ENCODE results near the gene HSD17B7. TPM values are rescaled to one million over a fixed set of nuclear protein-coding genes. Genes with fewer than 3 reads are reported as not detected.

The HSD17B7 gene
- total and polyA plus RNA-seq, 2 of the 13 experiments (the other 11 are each of a cell fraction or from before 2014, with no cell fraction given) = 43.9 to 84.9 TPM

GRCh38 chr1:162861625-162862024 lies 71.1 kb downstream of the HSD17B7 start:
- Histone ChIP-seq H3K27me3 (ENCODE audit: control insufficient read depth in 1 of 2, insufficient read depth in 2 of 2, low read length in 2 of 2) (peaks cover 0 to 7% of the 10 kb centered on the region in 2 experiments; a peak in 3 of 5 replicates), H3K27ac (ENCODE audit: extremely low read length, insufficient read depth, low read length) (no peak overlapping the region), H3K4me3 (replicated peaks in 1 of 3; ENCODE audit: insufficient read depth in 1 of 3, low read depth in 2 of 3, low read length in 3 of 3) (no peak overlapping the region), H2AFZ (ENCODE audit: low read length) (no peak overlapping the region), H3K79me2 (ENCODE audit: insufficient read depth, low read length) (no peaks in the 10 kb centered on the region), H3K9ac (ENCODE audit: insufficient read depth, low read depth, low read length) (no peak overlapping the region), H3K4me1 (ENCODE audit: insufficient read depth, low read length) (no peaks in the 10 kb centered on the region), H4K20me1 (ENCODE audit: insufficient read depth, low read length) (no peaks in the 10 kb centered on the region), H3K9me3 (ENCODE audit: low read length) (no peaks in the 10 kb centered on the region), H3K4me2 (ENCODE audit: low read depth, low read length) (no peak overlapping the region), H3K36me3 (replicated peaks in 1 of 2; ENCODE audit: control insufficient read depth in 1 of 2, insufficient read depth in 2 of 2, low read length in 2 of 2) (no peaks in the 10 kb centered on the region)
- ATAC-seq (no peak), DNase-seq (ENCODE audit: low spot score) (no peak), FAIRE-seq (no peak)
- WGBS (ENCODE audit: low lambda C conversion rate) = 53% methylated on average over 5 of the region's 5 CpGs
- POLR2A ChIA-PET = no interaction called here
- CTCF ChIA-PET (ENCODE audit: low intra/inter-chr PET ratio, low total read pairs) = no interaction called here
- intact Hi-C loops (cut with micrococcal nuclease; ENCODE audit: unreplicated experiment) = no loop called here
- no TSS peak for BruUV-seq (replicated peaks)
- in situ Hi-C loops (cut with HindIII; ENCODE audit: extremely low pct_ligation_motif_present, low pct_unique_long_range_greater_than_20kb) = no loop called here
- TF ChIP-seq PREB (CRISPR knock-in tag; IDR thresholded peaks at IDR 0.05) (no peak), PAWR (CRISPR knock-in tag; IDR thresholded peaks at IDR 0.05; ENCODE audit: borderline replicate concordance) (no peak), CBX5 (CRISPR knock-in tag; IDR thresholded peaks at IDR 0.05; ENCODE audit: borderline replicate concordance) (no peak), THYN1 (CRISPR knock-in tag; IDR thresholded peaks at IDR 0.05; ENCODE audit: borderline replicate concordance, low read depth) (no peak), FUBP1 (CRISPR knock-in tag; IDR thresholded peaks at IDR 0.05; ENCODE audit: borderline replicate concordance) (no peak), MBD4 (IDR thresholded peaks at IDR 0.05; ENCODE audit: borderline replicate concordance, low read length) (no peak), ZNF17 (CRISPR knock-in tag; IDR thresholded peaks at IDR 0.05) (no peak), ZFX (CRISPR knock-in tag; IDR thresholded peaks at IDR 0.05; ENCODE audit: low read depth) (no peak), ZNF296 (CRISPR knock-in tag; conservative IDR thresholded peaks at IDR 0.05) (no peak), HIVEP1 (CRISPR knock-in tag; IDR thresholded peaks at IDR 0.05) (no peak)
- TF ChIP-seq, protein P1, sequence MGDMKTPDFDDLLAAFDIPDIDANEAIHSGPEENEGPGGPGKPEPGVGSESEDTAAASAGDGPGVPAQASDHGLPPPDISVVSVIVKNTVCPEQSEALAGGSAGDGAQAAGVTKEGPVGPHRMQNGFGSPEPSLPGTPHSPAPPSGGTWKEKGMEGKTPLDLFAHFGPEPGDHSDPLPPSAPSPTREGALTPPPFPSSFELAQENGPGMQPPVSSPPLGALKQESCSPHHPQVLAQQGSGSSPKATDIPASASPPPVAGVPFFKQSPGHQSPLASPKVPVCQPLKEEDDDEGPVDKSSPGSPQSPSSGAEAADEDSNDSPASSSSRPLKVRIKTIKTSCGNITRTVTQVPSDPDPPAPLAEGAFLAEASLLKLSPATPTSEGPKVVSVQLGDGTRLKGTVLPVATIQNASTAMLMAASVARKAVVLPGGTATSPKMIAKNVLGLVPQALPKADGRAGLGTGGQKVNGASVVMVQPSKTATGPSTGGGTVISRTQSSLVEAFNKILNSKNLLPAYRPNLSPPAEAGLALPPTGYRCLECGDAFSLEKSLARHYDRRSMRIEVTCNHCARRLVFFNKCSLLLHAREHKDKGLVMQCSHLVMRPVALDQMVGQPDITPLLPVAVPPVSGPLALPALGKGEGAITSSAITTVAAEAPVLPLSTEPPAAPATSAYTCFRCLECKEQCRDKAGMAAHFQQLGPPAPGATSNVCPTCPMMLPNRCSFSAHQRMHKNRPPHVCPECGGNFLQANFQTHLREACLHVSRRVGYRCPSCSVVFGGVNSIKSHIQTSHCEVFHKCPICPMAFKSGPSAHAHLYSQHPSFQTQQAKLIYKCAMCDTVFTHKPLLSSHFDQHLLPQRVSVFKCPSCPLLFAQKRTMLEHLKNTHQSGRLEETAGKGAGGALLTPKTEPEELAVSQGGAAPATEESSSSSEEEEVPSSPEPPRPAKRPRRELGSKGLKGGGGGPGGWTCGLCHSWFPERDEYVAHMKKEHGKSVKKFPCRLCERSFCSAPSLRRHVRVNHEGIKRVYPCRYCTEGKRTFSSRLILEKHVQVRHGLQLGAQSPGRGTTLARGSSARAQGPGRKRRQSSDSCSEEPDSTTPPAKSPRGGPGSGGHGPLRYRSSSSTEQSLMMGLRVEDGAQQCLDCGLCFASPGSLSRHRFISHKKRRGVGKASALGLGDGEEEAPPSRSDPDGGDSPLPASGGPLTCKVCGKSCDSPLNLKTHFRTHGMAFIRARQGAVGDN (CRISPR knock-in tag; IDR thresholded peaks at IDR 0.05) = no peak
- TF ChIP-seq, protein P2, sequence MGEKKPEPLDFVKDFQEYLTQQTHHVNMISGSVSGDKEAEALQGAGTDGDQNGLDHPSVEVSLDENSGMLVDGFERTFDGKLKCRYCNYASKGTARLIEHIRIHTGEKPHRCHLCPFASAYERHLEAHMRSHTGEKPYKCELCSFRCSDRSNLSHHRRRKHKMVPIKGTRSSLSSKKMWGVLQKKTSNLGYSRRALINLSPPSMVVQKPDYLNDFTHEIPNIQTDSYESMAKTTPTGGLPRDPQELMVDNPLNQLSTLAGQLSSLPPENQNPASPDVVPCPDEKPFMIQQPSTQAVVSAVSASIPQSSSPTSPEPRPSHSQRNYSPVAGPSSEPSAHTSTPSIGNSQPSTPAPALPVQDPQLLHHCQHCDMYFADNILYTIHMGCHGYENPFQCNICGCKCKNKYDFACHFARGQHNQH (CRISPR knock-in tag; IDR thresholded peaks at IDR 0.05) = no peak
